Thyroid gland (tissue), 4 donors: ENCODE measurements around the gene GUCY1A1.

Source experiments
- CTCF ChIP-seq, 6 experiments: fragments of 200-600 bp in 3 of 6; fragments of 450-650 bp in 3 of 6; sonication (generic) in 3 of 6; IDR thresholded peaks; one replicate each; pipeline ENCODE4 v1.5.1; 2016 to 2019; ENCODE audit warnings: antibody characterized with exemption in 6 of 6, mild to moderate bottlenecking in 2 of 6, inconsistent platforms in 1 of 6, moderate library complexity in 1 of 6
- POLR2A ChIP-seq, 2 donors: fragments of 450-650 bp; IDR thresholded peaks; one replicate each; pipeline ENCODE4 v1.6.1; 2017; ENCODE audit warnings: antibody characterized with exemption in 2 of 2, mild to moderate bottlenecking in 2 of 2, moderate library complexity in 1 of 2

GRCh38 chr4:155704841-155705404, 38.3 kb downstream of the GUCY1A1 start:
- no peak for TF ChIP-seq CTCF (IDR thresholded peaks at IDR 0.05)
- no peak for TF ChIP-seq POLR2A (IDR thresholded peaks at IDR 0.05)
